Muscle layer of duodenum (tissue), 2 donors: ENCODE results near the gene RGS9BP.
"Not testable (repeated sequence)": the region's sequence is repeated elsewhere in the genome, so short reads cannot be mapped to it uniquely, and the experiment has no call there.

ENCODE experiments used
- H3K27ac ChIP-seq: one replicate; pipeline ENCODE4 v1.7.0; 2013; ENCODE audit warnings: mild to moderate bottlenecking, low read length
- H3K27me3 ChIP-seq: one replicate; pipeline ENCODE4 v1.7.0; 2013; ENCODE audit warnings: low read depth, mild to moderate bottlenecking, control low read depth, low read length
- H3K36me3 ChIP-seq, 2 donors: one replicate each; pipeline ENCODE4 v1.7.0; 2013; ENCODE audit warnings: low read length in 2 of 2, control low read depth in 1 of 2, mild to moderate bottlenecking in 1 of 2; ENCODE audit not compliant: insufficient read depth in 2 of 2, control insufficient read depth in 1 of 2
- H3K4me1 ChIP-seq, 2 donors: one replicate each; pipeline ENCODE4 v1.7.0; 2013; ENCODE audit warnings: low read length in 2 of 2, mild to moderate bottlenecking in 2 of 2, control low read depth in 1 of 2, moderate library complexity in 1 of 2; ENCODE audit not compliant: insufficient read depth in 2 of 2, control insufficient read depth in 1 of 2
- H3K4me3 ChIP-seq, 2 donors: one replicate each; pipeline ENCODE4 v1.7.0; 2013; ENCODE audit warnings: low read length in 2 of 2, low read depth in 1 of 2, mild to moderate bottlenecking in 1 of 2
- H3K9me3 ChIP-seq, 2 donors: one replicate each; pipeline ENCODE4 v1.7.0; 2013; ENCODE audit warnings: low read length in 2 of 2, control low read depth in 1 of 2, mild to moderate bottlenecking in 1 of 2; ENCODE audit not compliant: control insufficient read depth in 1 of 2
- donor health status: healthy.

RGS9BP gene

GRCh38 chr19:32686847-32687475 is 11.3 kb downstream of the RGS9BP start:
- H3K4me3 ChIP-seq: no peak overlapping the region
- no peaks in the 10 kb centered on the region for H3K9me3 ChIP-seq
- no peaks in the 10 kb centered on the region for H3K36me3 ChIP-seq
- H3K27ac ChIP-seq: no peak overlapping the region
- peaks cover 8 to 10% of the 10 kb centered on the region in 2 donors for H3K4me1 ChIP-seq
- H3K27me3 ChIP-seq: no peaks in the 10 kb centered on the region

GRCh38 chr19:32687681-32688080 is 12.0 kb downstream of the RGS9BP start:
- H3K9me3 ChIP-seq: no peaks in the 10 kb centered on the region
- H3K4me1 ChIP-seq: peaks cover 8 to 12% of the 10 kb centered on the region in 2 donors
- no peak overlapping the region for H3K4me3 ChIP-seq

GRCh38 chr19:32688311-32688710 is 12.7 kb downstream of the RGS9BP start:
- no peaks in the 10 kb centered on the region for H3K27me3 ChIP-seq
- H3K36me3 ChIP-seq: no peaks in the 10 kb centered on the region
- no peaks in the 10 kb centered on the region for H3K9me3 ChIP-seq
- peaks cover 8 to 18% of the 10 kb centered on the region in 2 donors for H3K4me1 ChIP-seq
- no peak overlapping the region for H3K4me3 ChIP-seq
- H3K27ac ChIP-seq: no peak overlapping the region

More at GRCh38 chr19:32687681-32688080, 12.0 kb downstream of the RGS9BP start:
- H3K27me3 ChIP-seq: no peaks in the 10 kb centered on the region
- no peaks in the 10 kb centered on the region for H3K36me3 ChIP-seq
- no peak overlapping the region for H3K27ac ChIP-seq

- Histone ChIP-seq H3K4me1 (peaks cover 8 to 37% of the 10 kb centered on the region in 2 donors), H3K9me3 (no peaks in the 10 kb centered on the region), H3K4me3 (peak within 1 kb of the TSS; percentile 73 to 87)
Measured at GRCh38 chr19:32691291-32691951, 15.8 kb downstream of the RGS9BP start, which contains the start of gene NUDT19. Gene NUDT19, plus strand, starts transcription at chr19:32691821. Its CDS starts 140 bp downstream, at chr19:32691961.

GRCh38 chr19:32691952-32692726 is 16.5 kb downstream of the RGS9BP start:
- H3K27ac ChIP-seq: peak overlapping the region; percentile 27
- H3K4me1 ChIP-seq: peaks cover 8 to 37% of the 10 kb centered on the region in 2 donors
- no peaks in the 10 kb centered on the region for H3K27me3 ChIP-seq
- peak overlapping the region; percentile 73 to 87 for H3K4me3 ChIP-seq
- no peaks in the 10 kb centered on the region for H3K36me3 ChIP-seq
- no peaks in the 10 kb centered on the region for H3K9me3 ChIP-seq

More at GRCh38 chr19:32691291-32691951, 15.8 kb downstream of the RGS9BP start, which contains the start of gene NUDT19:
- Histone ChIP-seq H3K27me3 (no peaks in the 10 kb centered on the region), H3K36me3 (no peaks in the 10 kb centered on the region), H3K27ac (peak within 1 kb of the TSS; percentile 50)

- Histone ChIP-seq H3K36me3 (no peaks in the 10 kb centered on the region), H3K4me3 (peak overlapping the region; percentile 73 to 87), H3K27ac (peak overlapping the region; percentile 27), H3K9me3 (no peaks in the 10 kb centered on the region), H3K4me1 (peaks cover 8 to 37% of the 10 kb centered on the region in 2 donors), H3K27me3 (no peaks in the 10 kb centered on the region)
Measured at GRCh38 chr19:32692727-32693061, 17.0 kb downstream of the RGS9BP start.

- H3K27ac ChIP-seq, H3K27me3 ChIP-seq, H3K36me3 ChIP-seq, H3K9me3 ChIP-seq: not testable (repeated sequence)
- H3K4me3 ChIP-seq: peak overlapping the region; percentile 73 to 87
- H3K4me1 ChIP-seq: peaks cover 8 to 37% of the 10 kb centered on the region in 2 donors
Measured at GRCh38 chr19:32693151-32694108, 17.8 kb downstream of the RGS9BP start.

GRCh38 chr19:32694316-32694715 is 18.7 kb downstream of the RGS9BP start:
- not testable (repeated sequence) for H3K27ac ChIP-seq, H3K9me3 ChIP-seq, H3K27me3 ChIP-seq
- H3K36me3 ChIP-seq: peaks cover 0 to 12% of the 10 kb centered on the region in 2 donors
- peaks cover 8 to 37% of the 10 kb centered on the region in 2 donors for H3K4me1 ChIP-seq
- peak overlapping the region in 1 of 2 donors; percentile 28 for H3K4me3 ChIP-seq

GRCh38 chr19:32694851-32695250 is 19.2 kb downstream of the RGS9BP start:
- H3K27ac ChIP-seq, H3K9me3 ChIP-seq, H3K27me3 ChIP-seq: not testable (repeated sequence)
- H3K4me1 ChIP-seq: peaks cover 8 to 37% of the 10 kb centered on the region in 2 donors
- H3K4me3 ChIP-seq: peak overlapping the region in 1 of 2 donors; percentile 28
- H3K36me3 ChIP-seq: peaks cover 0 to 18% of the 10 kb centered on the region in 2 donors

- not testable (repeated sequence) for H3K9me3 ChIP-seq, H3K4me3 ChIP-seq, H3K27me3 ChIP-seq, H3K27ac ChIP-seq
- Histone ChIP-seq H3K36me3 (peaks cover 0 to 21% of the 10 kb centered on the region in 2 donors), H3K4me1 (peaks cover 8 to 37% of the 10 kb centered on the region in 2 donors)
Measured at GRCh38 chr19:32695506-32695905, 19.9 kb downstream of the RGS9BP start.
